C4-2B (cell line): ENCODE results near the gene UTF1.

ENCODE experiments used
- CTCF ChIP-seq: fragments of 450-650 bp; conservative IDR thresholded peaks from 2 replicates; pipeline ENCODE4 v1.5.1; 2017; ENCODE audit warnings: mild to moderate bottlenecking
- ZFX ChIP-seq: fragments of 450-650 bp; IDR thresholded peaks from 2 replicates; pipeline ENCODE4 v1.6.1; 2017

- TF ChIP-seq CTCF = no peak
- TF ChIP-seq ZFX = no peak
Observed at GRCh38 chr10:133272301-133272963, 42.4 kb downstream of the UTF1 start.
